Panc1 (cell line): Measurements from ENCODE around the gene SNRNP25.

Experiments used
- CTCF ChIP-seq: fragments of 450-650 bp; IDR thresholded peaks from 2 replicates; pipeline ENCODE4 v1.5.1; 2017; ENCODE audit warnings: mild to moderate bottlenecking
- POLR2AphosphoS5 ChIP-seq: IDR thresholded peaks from 2 replicates; pipeline ENCODE4 v1.6.1; 2012; ENCODE audit warnings: mild to moderate bottlenecking, low read depth, low read length, moderate library complexity
- SIN3A ChIP-seq: IDR thresholded peaks from 2 replicates; pipeline ENCODE4 v1.6.1; 2012; ENCODE audit warnings: low read depth, mild to moderate bottlenecking, low read length, moderate library complexity, borderline replicate concordance; ENCODE audit not compliant: insufficient read depth
- TCF7L2 ChIP-seq: IDR thresholded peaks from 2 replicates; pipeline ENCODE4 v1.6.1; 2011; ENCODE audit warnings: mild to moderate bottlenecking, low read depth, low read length, inconsistent platforms
- TF ChIP-seq, protein P1 (sequence below), 2 experiments: IDR thresholded peaks; 2 replicates each; pipeline ENCODE4 v1.6.1; 2011 to 2012; ENCODE audit warnings: low read depth in 2 of 2, control low read depth in 1 of 2, low read length in 1 of 2, mild to moderate bottlenecking in 1 of 2, moderate library complexity in 1 of 2; ENCODE audit not compliant: insufficient read depth in 1 of 2

- TF ChIP-seq CTCF (peak; percentile 99), TCF7L2 (no peak), SIN3A (no peak), POLR2AphosphoS5 (no peak)
- TF ChIP-seq, protein P1, sequence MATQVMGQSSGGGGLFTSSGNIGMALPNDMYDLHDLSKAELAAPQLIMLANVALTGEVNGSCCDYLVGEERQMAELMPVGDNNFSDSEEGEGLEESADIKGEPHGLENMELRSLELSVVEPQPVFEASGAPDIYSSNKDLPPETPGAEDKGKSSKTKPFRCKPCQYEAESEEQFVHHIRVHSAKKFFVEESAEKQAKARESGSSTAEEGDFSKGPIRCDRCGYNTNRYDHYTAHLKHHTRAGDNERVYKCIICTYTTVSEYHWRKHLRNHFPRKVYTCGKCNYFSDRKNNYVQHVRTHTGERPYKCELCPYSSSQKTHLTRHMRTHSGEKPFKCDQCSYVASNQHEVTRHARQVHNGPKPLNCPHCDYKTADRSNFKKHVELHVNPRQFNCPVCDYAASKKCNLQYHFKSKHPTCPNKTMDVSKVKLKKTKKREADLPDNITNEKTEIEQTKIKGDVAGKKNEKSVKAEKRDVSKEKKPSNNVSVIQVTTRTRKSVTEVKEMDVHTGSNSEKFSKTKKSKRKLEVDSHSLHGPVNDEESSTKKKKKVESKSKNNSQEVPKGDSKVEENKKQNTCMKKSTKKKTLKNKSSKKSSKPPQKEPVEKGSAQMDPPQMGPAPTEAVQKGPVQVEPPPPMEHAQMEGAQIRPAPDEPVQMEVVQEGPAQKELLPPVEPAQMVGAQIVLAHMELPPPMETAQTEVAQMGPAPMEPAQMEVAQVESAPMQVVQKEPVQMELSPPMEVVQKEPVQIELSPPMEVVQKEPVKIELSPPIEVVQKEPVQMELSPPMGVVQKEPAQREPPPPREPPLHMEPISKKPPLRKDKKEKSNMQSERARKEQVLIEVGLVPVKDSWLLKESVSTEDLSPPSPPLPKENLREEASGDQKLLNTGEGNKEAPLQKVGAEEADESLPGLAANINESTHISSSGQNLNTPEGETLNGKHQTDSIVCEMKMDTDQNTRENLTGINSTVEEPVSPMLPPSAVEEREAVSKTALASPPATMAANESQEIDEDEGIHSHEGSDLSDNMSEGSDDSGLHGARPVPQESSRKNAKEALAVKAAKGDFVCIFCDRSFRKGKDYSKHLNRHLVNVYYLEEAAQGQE (IDR thresholded peaks at IDR 0.05; ENCODE audit: insufficient read depth in 1 of 2, low read depth in 2 of 2, low read length in 1 of 2): no peak
Observed at GRCh38 chr16:96935-97381, 43.3 kb downstream of the SNRNP25 start.
